H1 (cell line): ENCODE data around the gene CYP2W1. TPM values are rescaled to one million over a fixed set of nuclear protein-coding genes. Genes with fewer than 3 reads are reported as not detected.

Source experiments
- CTCF ChIA-PET: fragments of 300-600 bp; sonication (Branson Sonifier 250); formaldehyde crosslinking; loops from one replicate; lab custom pipeline; 2021; ENCODE audit not compliant: partially characterized antibody; lab: Charles Lee
- POLR2A ChIA-PET: fragments of 300-600 bp; sonication (Branson Sonifier 250); formaldehyde crosslinking; loops from one replicate; lab custom pipeline; 2021; ENCODE audit warnings: inconsistent platforms; ENCODE audit not compliant: partially characterized antibody; lab: Charles Lee
- DNase-seq, 2 experiments: peaks; one replicate each; pipeline versions ENCODE4 v3.0.0 to v3.0.0-alpha.2; 2010 to 2022; ENCODE audit warnings: low spot score in 2 of 2, low read depth in 1 of 2, mixed read lengths in 1 of 2
- FAIRE-seq: peaks from 2 replicates; lab custom pipeline; 2011; peaks lifted over from hg19 to GRCh38; lab: Jason Lieb, UNC
- H2AFZ ChIP-seq: 2 replicates; pipeline ENCODE4 v1.8.1; 2012; ENCODE audit warnings: low read length, inconsistent platforms
- H2AK5ac ChIP-seq: 2 replicates; pipeline ENCODE4 v1.6.1; 2013; ENCODE audit warnings: low read depth, low read length
- H2BK120ac ChIP-seq: replicated peaks from 2 replicates; pipeline ENCODE3; 2013; ENCODE audit warnings: low read depth, low read length, inconsistent platforms
- H2BK12ac ChIP-seq: 2 replicates; pipeline ENCODE4 v1.6.1; 2013; ENCODE audit warnings: low read depth, low read length
- H2BK15ac ChIP-seq: 2 replicates; pipeline ENCODE4 v1.6.1; 2013; ENCODE audit warnings: low read length
- H2BK20ac ChIP-seq: 2 replicates; pipeline ENCODE4 v1.6.1; 2013; ENCODE audit warnings: low read length
- H2BK5ac ChIP-seq: 2 replicates; pipeline ENCODE4 v1.6.1; 2013; ENCODE audit warnings: low read depth, low read length
- H3K14ac ChIP-seq: 2 replicates; pipeline ENCODE4 v1.6.1; 2013; ENCODE audit warnings: inconsistent platforms; ENCODE audit not compliant: insufficient read length
- H3K18ac ChIP-seq: 2 replicates; pipeline ENCODE4 v1.6.1; 2013; ENCODE audit warnings: low read length; ENCODE audit errors: extremely low read depth
- H3K23ac ChIP-seq: 2 replicates; pipeline ENCODE4 v1.6.1; 2013; ENCODE audit warnings: inconsistent platforms; ENCODE audit not compliant: insufficient read length
- H3K23me2 ChIP-seq: 2 replicates; pipeline ENCODE4 v1.6.1; 2013; ENCODE audit warnings: low read depth, low read length
- H3K27ac ChIP-seq: 2 replicates; pipeline ENCODE4 v1.6.1; 2011; ENCODE audit warnings: low read depth, low read length, inconsistent platforms
- H3K27me3 ChIP-seq, 4 experiments: replicated peaks in 1 of 4; 1 replicate in 1 of 4; 2 replicates in 3 of 4; pipeline versions ENCODE4 v1.6.1 to v1.8.1; 2011 to 2013; ENCODE audit warnings: low read length in 3 of 4, mild to moderate bottlenecking in 3 of 4, inconsistent platforms in 2 of 4, mixed read lengths in 2 of 4, moderate library complexity in 1 of 4; ENCODE audit not compliant: control insufficient read depth in 3 of 4, insufficient read depth in 3 of 4; ENCODE audit errors: extremely low read depth in 1 of 4
- H3K36me3 ChIP-seq, 4 experiments: 2 replicates each; pipeline versions ENCODE4 v1.6.1 to v1.8.1; 2011 to 2013; ENCODE audit warnings: mild to moderate bottlenecking in 4 of 4, low read length in 3 of 4, moderate library complexity in 2 of 4, control low read depth in 1 of 4, inconsistent platforms in 1 of 4; ENCODE audit not compliant: insufficient read depth in 4 of 4, control insufficient read depth in 2 of 4
- H3K4ac ChIP-seq: replicated peaks from 2 replicates; pipeline ENCODE3; 2013; ENCODE audit warnings: low read length, low read depth, mixed read lengths, inconsistent platforms; ENCODE audit not compliant: insufficient read length
- H3K4me1 ChIP-seq, 4 experiments: replicated peaks in 1 of 4; 1 replicate in 1 of 4; 2 replicates in 3 of 4; pipeline versions ENCODE4 v1.6.1 to v1.8.1; 2011 to 2013; ENCODE audit warnings: low read length in 3 of 4, inconsistent platforms in 2 of 4, mixed read lengths in 1 of 4; ENCODE audit not compliant: insufficient read depth in 4 of 4, control insufficient read depth in 3 of 4
- H3K4me2 ChIP-seq, 2 experiments: 2 replicates each; pipeline versions ENCODE4 v1.6.1 to v1.8.1; 2011 to 2013; ENCODE audit warnings: low read depth in 2 of 2, low read length in 2 of 2, control low read depth in 1 of 2, inconsistent platforms in 1 of 2, mild to moderate bottlenecking in 1 of 2; ENCODE audit not compliant: insufficient read depth in 1 of 2
- H3K4me3 ChIP-seq, 4 experiments: fragments of 200-600, 300-600 bp in 1 of 4; sonication (generic), shearing (Covaris generic), sonication (Bioruptor Twin) in 1 of 4; 2 replicates each; pipeline versions ENCODE4 v1.5.1 to v1.8.1; 2011 to 2016; ENCODE audit warnings: low read length in 4 of 4, low read depth in 3 of 4, control low read depth in 2 of 4, inconsistent platforms in 2 of 4, mild to moderate bottlenecking in 2 of 4, mixed read lengths in 1 of 4, moderate library complexity in 1 of 4; ENCODE audit not compliant: insufficient read depth in 2 of 4; ENCODE audit errors: extremely low read depth in 1 of 4
- H3K56ac ChIP-seq: replicated peaks from 2 replicates; pipeline ENCODE3; 2013; ENCODE audit warnings: low read depth, mild to moderate bottlenecking, mixed read lengths, low read length, inconsistent platforms; ENCODE audit not compliant: insufficient read length
- H3K79me1 ChIP-seq: 2 replicates; pipeline ENCODE4 v1.6.1; 2013; ENCODE audit warnings: low read depth, low read length, control low read depth
- H3K79me2 ChIP-seq, 2 experiments: 2 replicates each; pipeline versions ENCODE4 v1.6.1 to v1.8.1; 2012 to 2013; ENCODE audit warnings: low read length in 2 of 2, mild to moderate bottlenecking in 2 of 2, inconsistent platforms in 1 of 2; ENCODE audit not compliant: insufficient read depth in 2 of 2, control insufficient read depth in 1 of 2
- H3K9ac ChIP-seq, 4 experiments: replicated peaks in 1 of 4; 1 replicate in 1 of 4; 2 replicates in 3 of 4; pipeline versions ENCODE4 v1.6.1 to v1.8.1; 2011 to 2013; ENCODE audit warnings: low read depth in 3 of 4, low read length in 3 of 4, control low read depth in 2 of 4, mild to moderate bottlenecking in 2 of 4, moderate library complexity in 2 of 4, inconsistent platforms in 1 of 4; ENCODE audit errors: extremely low read depth in 1 of 4
- H3K9me3 ChIP-seq, 2 experiments: 2 replicates each; pipeline versions ENCODE4 v1.6.1 to v1.8.1; 2012 to 2013; ENCODE audit warnings: mild to moderate bottlenecking in 2 of 2, moderate library complexity in 2 of 2, control low read depth in 1 of 2, inconsistent platforms in 1 of 2, low read depth in 1 of 2, low read length in 1 of 2, mixed read lengths in 1 of 2; ENCODE audit not compliant: insufficient read depth in 2 of 2
- H4K20me1 ChIP-seq, 2 experiments: replicated peaks in 1 of 2; 2 replicates each; pipeline versions ENCODE3 to v1.8.1; 2011 to 2013; ENCODE audit warnings: inconsistent platforms in 2 of 2, low read length in 2 of 2, mild to moderate bottlenecking in 1 of 2; ENCODE audit not compliant: insufficient read depth in 2 of 2, control insufficient read depth in 1 of 2
- H4K5ac ChIP-seq: 2 replicates; pipeline ENCODE4 v1.6.1; 2013; ENCODE audit warnings: low read length, low read depth, mixed read lengths, inconsistent platforms; ENCODE audit not compliant: insufficient read length
- H4K8ac ChIP-seq: 2 replicates; pipeline ENCODE4 v1.8.0; 2013; ENCODE audit warnings: mild to moderate bottlenecking, moderate library complexity, low read length, inconsistent platforms; ENCODE audit not compliant: insufficient read depth; ENCODE audit errors: extremely low read depth
- H4K91ac ChIP-seq: replicated peaks from 2 replicates; pipeline ENCODE3; 2013; ENCODE audit warnings: low read length, mixed read lengths, inconsistent platforms; ENCODE audit not compliant: insufficient read length
- CBX8 ChIP-seq: fragments of 300-800, 300-1000 bp; sonication (generic); IDR thresholded peaks from 2 replicates; pipeline ENCODE4 v1.7.1; 2016; ENCODE audit warnings: low read depth, low read length, borderline replicate concordance
- CTBP2 ChIP-seq: IDR thresholded peaks from 2 replicates; pipeline ENCODE4 v1.7.0; 2011; ENCODE audit warnings: borderline replicate concordance, mild to moderate bottlenecking, moderate library complexity, mixed read lengths, low read length; ENCODE audit not compliant: insufficient read depth, insufficient read length
- EP300 ChIP-seq, 2 experiments: IDR thresholded peaks; 1 replicate in 1 of 2; 2 replicates in 1 of 2; pipeline ENCODE4 v1.6.1; 2011 to 2012; ENCODE audit warnings: low read depth in 2 of 2, low read length in 2 of 2, mild to moderate bottlenecking in 2 of 2, borderline replicate concordance in 1 of 2, inconsistent platforms in 1 of 2, moderate library complexity in 1 of 2
- GABPA ChIP-seq: IDR thresholded peaks from 2 replicates; pipeline ENCODE4 v1.6.1; 2011; ENCODE audit warnings: mild to moderate bottlenecking, low read length, moderate library complexity, borderline replicate concordance; ENCODE audit not compliant: insufficient read depth
- RBBP5 ChIP-seq: IDR thresholded peaks from 2 replicates; pipeline ENCODE4 v1.7.1; 2012; ENCODE audit warnings: low read depth, mild to moderate bottlenecking, inconsistent platforms, low read length, moderate library complexity, borderline replicate concordance
- SAP30 ChIP-seq: fragments of 300-600 bp; sonication (generic); IDR thresholded peaks from 2 replicates; pipeline ENCODE4 v1.7.1; 2012; ENCODE audit warnings: low read length, moderate library complexity, mild to moderate bottlenecking, inconsistent platforms; ENCODE audit not compliant: insufficient read depth, insufficient replicate concordance
- SP4 ChIP-seq: IDR thresholded peaks from 2 replicates; pipeline ENCODE4 v1.6.1; 2012; ENCODE audit warnings: low read length, inconsistent platforms
- TAF1 ChIP-seq: IDR thresholded peaks from 2 replicates; pipeline ENCODE4 v1.6.1; 2011; ENCODE audit warnings: mild to moderate bottlenecking, low read depth, low read length
- WGBS, 2 experiments: shearing (Covaris generic) in 1 of 2; methylation state at CpG; one replicate each; pipeline versions ENCODE4 v1.1.6 to v1.1.7; 2013 to 2015; ENCODE audit warnings: low lambda C conversion rate in 2 of 2, mixed read lengths in 2 of 2, inconsistent platforms in 1 of 2, low coverage in 1 of 2, missing lambda C conversion rate in 1 of 2; ENCODE audit not compliant: insufficient replicate concordance in 2 of 2, insufficient coverage in 1 of 2, insufficient read length in 1 of 2; ENCODE audit errors: extremely low coverage in 1 of 2, missing lambda C conversion rate in 1 of 2; 5-methylcytosine and 5-hydroxymethylcytosine counted together
- polyA plus RNA-seq, 7 experiments: library from polyadenylated mRNA; depleted of rRNA in 3 of 7; stranded (reverse) in 5 of 7; unstranded in 2 of 7; fragments of >200 nt in 5 of 7; fragments of 200-250 nt in 2 of 7; gene quantifications; 1 replicate in 5 of 7; 2 replicates in 1 of 7; 4 replicates in 1 of 7; pipeline versions ENCODE4 v1.2.1 to v1.2.3, GENCODE V29; 2011 to 2013; ENCODE audit warnings: missing spikeins in 2 of 7, mixed read lengths in 2 of 7
- total RNA-seq: library from RNA; stranded (reverse); fragmentation: NEBNext Ultra II Directional; extraction: Animal tissue kit (Norgen Biotek cat#: 25700); gene quantifications from 2 replicates; pipeline ENCODE4 v1.2.1, GENCODE V29; 2021
- TF ChIP-seq, protein P1 (sequence below): IDR thresholded peaks from 2 replicates; pipeline ENCODE4 v1.6.1; 2011; ENCODE audit warnings: low read depth, mild to moderate bottlenecking, low read length; ENCODE audit not compliant: insufficient read depth

CYP2W1 gene
- total and polyA plus RNA-seq, 2 of the 8 experiments (the other 6 are each of a cell fraction or from before 2014, with no cell fraction given): not detected

DNA sequence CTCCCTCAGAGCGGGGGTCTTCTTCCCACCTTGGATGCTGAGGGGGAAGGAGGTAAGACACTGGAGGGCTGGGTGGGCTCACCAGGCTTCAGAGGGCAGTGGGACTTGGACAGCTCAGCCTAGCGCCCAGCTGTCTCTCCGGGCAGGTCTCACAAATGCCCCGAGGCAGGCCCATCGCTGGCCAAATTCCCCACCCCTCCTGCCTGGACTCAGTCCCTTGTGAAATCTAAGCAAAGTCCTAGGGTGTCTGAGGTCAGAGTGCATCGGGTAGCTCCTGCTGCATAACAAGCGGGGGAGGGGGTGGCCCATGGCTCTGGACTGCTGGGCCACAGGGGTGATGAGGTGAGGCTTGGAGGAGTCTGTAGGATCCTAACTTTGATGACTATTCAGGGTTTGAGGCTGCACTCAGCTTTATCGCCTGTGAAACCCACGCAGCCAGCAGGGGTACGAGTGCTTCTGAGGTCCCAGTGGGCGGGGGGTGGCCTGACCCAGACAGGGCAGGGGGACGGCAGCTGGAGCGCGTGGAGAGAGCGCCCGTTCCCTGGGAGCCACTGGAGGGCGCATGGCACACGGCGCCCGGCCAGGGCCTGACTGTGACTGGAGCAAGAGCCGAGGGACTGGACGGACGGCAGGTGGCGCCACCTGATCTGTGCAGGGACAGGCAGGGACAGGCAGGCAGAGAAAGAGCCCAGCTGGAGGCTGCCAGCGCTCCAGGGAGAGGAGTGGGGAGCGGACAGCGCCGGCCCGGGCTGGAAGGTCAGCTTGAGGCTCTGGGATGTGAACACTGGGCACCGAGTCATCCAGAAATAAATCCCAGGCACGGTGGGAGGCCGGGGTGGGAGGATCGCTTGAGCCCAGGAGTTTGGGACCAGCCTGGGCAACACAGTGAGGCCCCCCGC is 10.0 kb downstream of the CYP2W1 start:
- POLR2A ChIA-PET: interaction anchor here (0.9 to 2.5 kb wide), 14 partner anchors 11 to 191 kb away, joined by 3 to 8 read pairs (median 4); partner anchors contain the start of genes COX19 and CYP2W1
- H3K4me2 ChIP-seq: 0 out of 4 replicates have a peak overlapping the region, but pooled peaks of 1 of the 2 experiments have one; percentile 2
- 51% methylated on average over 17 of the region's 34 CpGs; no CpG with 5 or more reads in 1 of the 2 experiments for WGBS, 2 experiments
- TF ChIP-seq CBX8 (no peak), EP300 (IDR thresholded peaks at IDR 0.05; ENCODE audit: borderline replicate concordance in 1 of 2, low read depth in 2 of 2, low read length in 2 of 2) (0 out of 3 replicates have a peak, but pooled peaks of 1 of the 2 experiments have one; percentile 42), SAP30 (no peak), TAF1 (no peak), RBBP5 (no peak), SP4 (no peak), GABPA (peak; percentile 83), CTBP2 (no peak)
- TF ChIP-seq, protein P1, sequence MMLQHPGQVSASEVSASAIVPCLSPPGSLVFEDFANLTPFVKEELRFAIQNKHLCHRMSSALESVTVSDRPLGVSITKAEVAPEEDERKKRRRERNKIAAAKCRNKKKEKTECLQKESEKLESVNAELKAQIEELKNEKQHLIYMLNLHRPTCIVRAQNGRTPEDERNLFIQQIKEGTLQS: peak; percentile 63; the same call in 1 of the 2 replicates

More for the DNA sequence above, 10.0 kb downstream of the CYP2W1 start:
- no peak overlapping the region for H3K9ac ChIP-seq
- peak; percentile 65 for FAIRE-seq
- H4K91ac ChIP-seq: no peak overlapping the region
- H2BK5ac ChIP-seq: no peak overlapping the region
- no peak overlapping the region for H2AK5ac ChIP-seq
- no peak overlapping the region for H3K4ac ChIP-seq
- H3K4me1 ChIP-seq: peaks cover 0 to 8% (median 5%) of the 10 kb centered on the region in 4 experiments; a peak in 5 of 7 replicates
- H3K79me2 ChIP-seq: no peaks in the 10 kb centered on the region
- no peak overlapping the region for H2BK120ac ChIP-seq
- H3K27ac ChIP-seq: no peak overlapping the region
- no peak overlapping the region for H3K14ac ChIP-seq
- H3K56ac ChIP-seq: no peak overlapping the region
- H4K8ac ChIP-seq: peak overlapping the region; percentile 65; the same call in 1 of the 2 replicates
- no peaks in the 10 kb centered on the region for H3K23me2 ChIP-seq
- H3K27me3 ChIP-seq: no peaks in the 10 kb centered on the region
- H3K23ac ChIP-seq: no peak overlapping the region
- no peak overlapping the region for H2AFZ ChIP-seq
- no peaks in the 10 kb centered on the region for H3K9me3 ChIP-seq
- no peaks in the 10 kb centered on the region for H4K20me1 ChIP-seq
- H3K79me1 ChIP-seq: no peaks in the 10 kb centered on the region
- no peaks in the 10 kb centered on the region for H3K36me3 ChIP-seq
- peak overlapping the region; percentile 46; the same call in 1 of the 2 replicates for H2BK15ac ChIP-seq
- no peak overlapping the region for H2BK20ac ChIP-seq
- H2BK12ac ChIP-seq: no peak overlapping the region
- CTCF ChIA-PET: interaction anchor here (0.6 to 10.0 kb wide), 59 partner anchors 9 to 564 kb away, joined by 3 to 143 read pairs (median 7); partner anchors contain the start of genes COX19, CYP2W1 and GPR146
- peak; percentile 94 to 96 for DNase-seq
- H3K18ac ChIP-seq: no peak overlapping the region
- no peak overlapping the region for H3K4me3 ChIP-seq
- H4K5ac ChIP-seq: no peak overlapping the region
